GM12801 (cell line): ENCODE measurements around the gene FSTL5.

Source experiments
- CTCF ChIP-seq: IDR thresholded peaks from one replicate; pipeline ENCODE4 v1.5.1; 2011; ENCODE audit warnings: control low read depth; ENCODE audit not compliant: insufficient read length; ENCODE audit errors: extremely low read depth

FSTL5 gene

GRCh38 chr4:161601011-161601410 lies 562.8 kb downstream of the FSTL5 start:
- TF ChIP-seq CTCF, result no peak

- no peak for TF ChIP-seq CTCF
Observed at GRCh38 chr4:161595230-161595771, 568.5 kb downstream of the FSTL5 start.

DNA sequence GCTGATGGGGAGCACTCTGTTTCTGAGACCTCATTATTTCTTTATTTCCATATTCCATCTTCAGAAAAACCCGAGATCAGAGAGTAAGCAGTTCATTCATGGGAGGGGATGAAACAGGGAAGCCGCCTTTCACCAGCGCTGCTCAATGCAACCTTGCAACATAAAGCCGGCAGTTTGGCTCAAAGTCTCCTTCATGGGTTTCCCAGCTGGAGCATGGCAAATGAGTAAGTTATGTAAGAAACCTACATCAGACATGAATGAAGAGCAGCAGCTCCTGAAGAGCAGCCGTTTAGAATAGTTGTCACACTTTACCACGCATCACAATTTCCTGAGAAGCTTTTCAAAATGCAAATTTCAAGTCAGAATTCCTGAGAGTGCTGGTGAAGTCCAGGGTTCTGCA lies 578.8 kb downstream of the FSTL5 start:
- no peak for TF ChIP-seq CTCF

GRCh38 chr4:161583549-161583948 lies 580.3 kb downstream of the FSTL5 start:
- no peak for TF ChIP-seq CTCF

GRCh38 chr4:161581262-161582230 lies 582.3 kb downstream of the FSTL5 start:
- TF ChIP-seq CTCF, result no peak

DNA sequence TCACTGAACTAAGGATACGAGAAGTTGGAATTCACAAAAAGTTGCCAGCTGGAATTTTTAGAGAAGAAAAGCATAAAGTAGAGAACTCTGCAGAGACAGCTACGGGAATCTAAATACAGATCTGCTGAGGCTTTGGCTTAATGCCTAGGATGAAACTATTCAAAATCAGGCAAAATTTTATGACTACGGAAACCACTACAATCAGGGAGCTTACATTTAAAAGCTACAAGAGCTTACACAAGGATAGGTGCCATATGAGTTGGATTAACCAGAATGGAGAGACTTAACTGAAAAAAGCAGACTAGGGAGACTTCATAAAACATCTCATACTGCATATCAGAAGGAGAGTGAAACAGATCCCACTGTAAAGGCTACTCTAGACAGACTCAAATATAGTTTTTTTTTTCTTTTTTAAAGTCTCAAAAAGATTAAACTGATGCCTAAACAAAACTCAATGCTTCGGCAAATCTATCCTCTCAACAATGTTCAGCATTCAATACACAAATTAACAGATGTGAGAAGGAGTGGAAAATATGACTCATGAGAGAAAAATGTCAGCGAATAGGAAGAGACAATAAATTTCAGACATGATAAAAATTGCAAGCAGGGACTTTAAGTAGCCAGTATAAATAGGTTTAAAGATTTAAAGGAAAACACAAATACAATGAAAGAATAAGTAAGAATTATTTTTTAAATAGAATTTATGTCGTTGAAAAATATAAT lies 586.1 kb downstream of the FSTL5 start:
- no peak for TF ChIP-seq CTCF

- TF ChIP-seq CTCF, result no peak
Observed at GRCh38 chr4:161573836-161574235, 590.0 kb downstream of the FSTL5 start.
